ENCODE results near the gene LRRC39. TPM values are rescaled to one million over a fixed set of nuclear protein-coding genes. Genes with fewer than 3 reads are reported as not detected.

LRRC39 gene
- total RNA-seq, result 0.71 TPM
- long read RNA-seq, partial matches to known transcripts, result 0 of 1 reads
- long read RNA-seq, other reads (novel, unspliced or antisense), result 1 of 1 reads

GRCh38 chr1:100178091-100178490 is at the start of gene LRRC39:
Gene LRRC39, minus strand, starts transcription at chr1:100178256. Its CDS starts 9,740 bp downstream, at chr1:100168516.
- H3K27ac ChIP-seq, result no peak within 1 kb of the TSS
- DNase-seq, result no peak
- no peaks in the 10 kb centered on the region for H3K9me3 ChIP-seq
- TF ChIP-seq CTCF (IDR thresholded peaks at IDR 0.05), result no peak
- no peak within 1 kb of the TSS for H3K4me3 ChIP-seq
- ATAC-seq, result no peak
- no peaks in the 10 kb centered on the region for H3K4me1 ChIP-seq
- no peaks in the 10 kb centered on the region for H3K27me3 ChIP-seq (ENCODE audit: low read depth)
- intact Hi-C loops (cut with DNase I), result no loop called here
- H3K36me3 ChIP-seq, result no peaks in the 10 kb centered on the region

GRCh38 chr1:100222428-100222827 is 44.4 kb upstream of the LRRC39 start:
- Histone ChIP-seq H3K36me3 (peaks cover 13% of the 10 kb centered on the region), H3K4me1 (no peaks in the 10 kb centered on the region), H3K27me3 (ENCODE audit: low read depth) (no peaks in the 10 kb centered on the region), H3K27ac (no peak overlapping the region), H3K9me3 (no peaks in the 10 kb centered on the region), H3K4me3 (no peak overlapping the region)
- intact Hi-C loops (cut with DNase I), result no loop called here
- ATAC-seq (no peak), DNase-seq (no peak)
- no peak for TF ChIP-seq CTCF (IDR thresholded peaks at IDR 0.05)

GRCh38 chr1:100219883-100220282 is 41.8 kb upstream of the LRRC39 start:
- H3K36me3 ChIP-seq, result peaks cover 33% of the 10 kb centered on the region
- no peak for ATAC-seq
- no peak for TF ChIP-seq CTCF (IDR thresholded peaks at IDR 0.05)
- DNase-seq, result no peak
- H3K27me3 ChIP-seq (ENCODE audit: low read depth), result no peaks in the 10 kb centered on the region
- no peaks in the 10 kb centered on the region for H3K9me3 ChIP-seq
- no peak overlapping the region for H3K27ac ChIP-seq
- no peak overlapping the region for H3K4me3 ChIP-seq
- intact Hi-C loops (cut with DNase I), result no loop called here
- no peaks in the 10 kb centered on the region for H3K4me1 ChIP-seq

- TF ChIP-seq CTCF (IDR thresholded peaks at IDR 0.05), result no peak
- no peak overlapping the region for H3K4me3 ChIP-seq
- DNase-seq (no peak), ATAC-seq (no peak)
- peaks cover 37% of the 10 kb centered on the region for H3K36me3 ChIP-seq
- intact Hi-C loops (cut with DNase I), result no loop called here
- no peak overlapping the region for H3K27ac ChIP-seq
- H3K9me3 ChIP-seq, result no peaks in the 10 kb centered on the region
- H3K27me3 ChIP-seq (ENCODE audit: low read depth), result no peaks in the 10 kb centered on the region
- H3K4me1 ChIP-seq, result no peaks in the 10 kb centered on the region
These were observed 41.4 kb upstream of the LRRC39 start for GRCh38 chr1:100219457-100219856.

- no peak for TF ChIP-seq CTCF (IDR thresholded peaks at IDR 0.05)
- DNase-seq, result no peak
- intact Hi-C loops (cut with DNase I), result no loop called here
- no peaks in the 10 kb centered on the region for H3K9me3 ChIP-seq
- peak in 1 of 2 donors; percentile 59 for ATAC-seq
- H3K27ac ChIP-seq, result no peak overlapping the region
- no peaks in the 10 kb centered on the region for H3K27me3 ChIP-seq (ENCODE audit: low read depth)
- no peaks in the 10 kb centered on the region for H3K4me1 ChIP-seq
- H3K4me3 ChIP-seq, result no peak overlapping the region
- peaks cover 53% of the 10 kb centered on the region for H3K36me3 ChIP-seq
These were observed 39.8 kb upstream of the LRRC39 start for GRCh38 chr1:100217834-100218233.

GRCh38 chr1:100215101-100215500 is 37.0 kb upstream of the LRRC39 start:
- Histone ChIP-seq H3K4me1 (no peaks in the 10 kb centered on the region), H3K36me3 (peaks cover 74% of the 10 kb centered on the region), H3K4me3 (no peak overlapping the region), H3K9me3 (no peaks in the 10 kb centered on the region), H3K27me3 (ENCODE audit: low read depth) (no peaks in the 10 kb centered on the region), H3K27ac (no peak overlapping the region)
- TF ChIP-seq CTCF (IDR thresholded peaks at IDR 0.05), result no peak
- DNase-seq (no peak), ATAC-seq (no peak)
- intact Hi-C loops (cut with DNase I), result no loop called here

All from lower lobe of right lung (tissue), 2 donors.